HS-5 (cell line): ENCODE data around the gene ASPN.

Source experiments
- DNase-seq: peaks from one replicate; pipeline ENCODE4 v3.0.0-alpha.2; 2012; ENCODE audit warnings: low read depth

The ASPN gene

DNA sequence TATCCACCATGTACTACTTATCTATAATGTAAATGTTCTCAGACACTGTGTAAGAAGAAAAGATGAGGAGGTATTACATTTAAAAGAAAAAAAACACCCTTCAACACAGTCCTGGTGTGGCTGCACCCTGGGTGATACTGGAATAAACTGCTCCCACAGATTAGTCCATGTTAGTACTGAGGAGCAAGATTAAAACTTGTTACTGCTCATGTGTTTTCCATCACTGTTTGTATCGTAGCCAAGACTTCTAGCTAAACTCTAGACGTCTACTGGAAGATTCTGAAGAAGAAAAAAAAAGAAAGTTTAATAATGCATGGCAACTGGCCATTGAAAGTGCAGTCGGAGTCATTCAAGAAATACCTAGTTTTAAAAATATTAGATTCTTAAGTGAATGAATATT, at the start of gene ASPN:
TSS of gene ASPN (minus strand) at position 178 of the 400 bp plus-strand sequence.
- DNase-seq = no peak

DNA sequence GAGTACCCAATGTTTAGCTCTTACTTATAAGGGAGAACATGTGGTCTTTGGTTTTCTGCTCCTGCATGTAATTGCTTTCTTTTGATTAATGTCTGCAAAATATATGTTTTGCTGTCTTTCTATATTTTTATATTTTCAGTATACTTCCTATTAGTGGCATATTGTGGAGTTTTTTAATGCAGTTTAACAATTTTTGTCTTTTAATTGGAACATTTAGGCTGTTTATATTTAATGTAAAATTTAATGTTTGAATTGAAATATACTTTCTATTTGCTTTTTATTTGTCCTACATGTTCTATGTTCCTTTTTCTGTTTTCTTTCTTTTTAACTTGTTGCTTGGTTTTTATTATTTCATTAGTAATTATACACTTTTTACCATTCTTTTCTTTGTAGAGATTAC, 48.6 kb upstream of the ASPN start:
- no peak for DNase-seq

DNA sequence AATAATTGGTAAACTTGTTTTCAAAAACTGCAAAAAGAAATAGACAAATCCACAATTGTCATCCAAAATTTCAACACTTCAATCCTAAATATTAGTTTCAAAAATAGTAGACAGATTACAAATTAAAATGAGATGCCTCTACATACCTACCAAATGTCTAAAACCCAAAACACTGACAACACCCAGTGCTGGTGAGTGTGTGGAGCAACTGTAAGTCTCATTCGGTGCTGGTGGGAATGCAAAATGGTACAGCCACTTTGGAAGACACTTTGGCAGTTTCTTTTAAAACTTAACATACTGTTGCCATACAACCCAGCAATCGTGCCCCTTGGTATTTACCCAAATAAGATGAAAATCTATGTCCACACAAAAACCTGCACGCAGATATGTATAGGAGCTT, 46.8 kb upstream of the ASPN start:
- DNase-seq = no peak

DNA sequence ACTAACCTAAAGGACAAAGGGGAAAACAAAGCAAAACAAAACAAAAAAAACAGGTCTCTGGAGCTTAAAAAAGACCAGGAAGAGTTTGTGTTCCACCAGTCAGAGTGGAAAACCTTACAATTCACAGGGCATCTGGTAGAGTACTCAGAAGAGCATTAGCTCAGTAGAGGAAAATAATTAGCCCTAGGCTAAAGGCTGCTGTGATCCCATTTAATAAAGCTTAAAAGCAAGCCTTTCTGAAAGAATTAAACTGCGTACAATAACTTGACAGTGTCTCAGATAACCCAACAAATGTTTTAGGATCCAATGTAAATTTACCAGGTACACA, 46.2 kb upstream of the ASPN start:
- no peak for DNase-seq

DNA sequence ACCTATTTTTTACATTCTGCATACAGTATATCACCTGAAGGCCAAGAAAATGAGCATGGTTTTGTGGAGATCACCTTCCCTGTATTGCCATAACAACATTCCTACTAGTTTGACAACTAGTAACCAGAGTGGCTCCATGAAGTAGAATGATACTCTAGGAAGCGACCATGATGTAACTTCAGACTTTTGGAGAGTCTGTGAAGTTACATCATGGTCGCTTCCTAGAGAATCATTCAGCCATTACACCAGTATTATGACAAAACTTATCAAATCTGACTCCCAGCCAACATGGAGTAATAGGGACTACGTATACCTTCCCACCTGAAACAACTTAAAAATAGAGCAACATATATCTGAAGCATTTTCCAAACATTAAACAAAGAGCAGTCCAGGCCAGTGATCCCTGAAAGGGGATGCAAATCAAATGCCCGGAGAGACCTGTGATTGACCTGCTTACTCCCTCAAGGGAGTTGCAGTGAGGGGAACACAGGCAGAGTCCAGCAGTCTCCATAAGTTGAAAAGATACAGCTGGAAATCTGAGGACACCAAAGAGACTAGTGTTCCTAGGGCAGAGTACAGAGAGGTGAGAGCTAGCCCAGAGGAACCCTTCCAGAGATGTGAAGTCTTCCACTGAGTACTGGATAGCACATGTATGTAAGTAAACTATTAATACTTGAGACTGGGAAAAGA, 45.7 kb upstream of the ASPN start:
- DNase-seq = no peak

DNA sequence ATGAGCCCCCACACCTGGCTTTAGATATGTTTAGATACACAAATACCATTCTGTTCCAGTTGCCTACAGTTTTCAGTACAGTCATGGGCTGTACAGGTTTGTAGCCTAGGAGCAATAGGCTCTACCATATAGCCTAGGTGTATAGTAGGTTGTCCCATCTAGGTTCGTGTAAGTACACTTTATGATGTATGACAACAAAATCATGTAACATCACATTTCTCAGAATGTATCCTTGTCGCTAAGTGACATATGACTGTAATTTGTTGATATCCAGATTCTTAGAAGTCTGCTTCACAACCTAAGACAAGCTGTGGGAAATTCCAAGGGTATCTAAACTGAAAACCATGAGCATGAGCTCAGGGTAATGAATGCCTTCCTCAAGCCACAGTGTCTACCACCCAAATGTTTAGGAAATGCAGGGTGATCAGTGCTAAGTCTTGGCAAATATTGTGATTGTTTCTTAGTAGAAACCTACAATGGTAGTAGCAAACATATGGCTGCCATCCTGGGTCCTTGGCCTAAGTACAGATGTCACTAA, 45.1 kb upstream of the ASPN start:
- DNase-seq = no peak

DNA sequence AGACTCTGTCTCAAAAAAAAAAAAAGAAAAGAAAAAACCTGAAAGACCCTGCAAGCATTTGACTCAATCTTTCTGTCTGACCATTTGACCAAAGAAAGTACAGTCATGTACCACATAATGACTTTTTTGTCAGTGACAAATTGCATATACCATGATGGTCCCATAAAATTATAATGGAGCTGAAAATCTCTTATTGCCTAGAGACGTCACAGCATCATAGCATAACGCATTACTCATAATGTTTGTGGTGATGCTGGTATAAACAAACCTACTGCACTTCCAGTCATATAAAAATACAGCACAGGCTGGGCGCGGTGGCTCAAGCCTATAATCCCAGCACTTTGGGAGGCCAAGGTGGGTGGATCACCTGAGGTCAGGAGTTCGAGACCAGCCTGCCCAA, 43.0 kb upstream of the ASPN start:
- no peak for DNase-seq

DNA sequence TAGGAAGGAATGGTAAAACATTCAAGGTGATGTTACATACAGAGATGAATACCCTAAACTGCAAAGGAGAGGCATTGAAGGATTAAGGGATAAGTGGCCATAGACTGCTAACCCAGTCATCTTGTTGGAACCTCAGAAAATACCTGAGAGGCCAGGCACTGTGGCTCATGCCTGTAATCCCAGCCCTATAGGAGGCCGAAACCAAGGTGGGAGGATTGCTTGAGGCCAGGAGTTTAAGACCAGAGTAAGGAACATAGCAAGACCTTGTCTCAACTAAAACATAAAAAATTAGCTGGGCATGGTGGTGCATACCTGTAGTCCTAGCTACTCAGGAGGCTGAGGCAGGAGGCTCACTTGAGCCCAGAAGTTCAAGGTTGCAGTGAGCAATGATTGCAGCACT, 42.6 kb upstream of the ASPN start:
- DNase-seq = no peak

DNA sequence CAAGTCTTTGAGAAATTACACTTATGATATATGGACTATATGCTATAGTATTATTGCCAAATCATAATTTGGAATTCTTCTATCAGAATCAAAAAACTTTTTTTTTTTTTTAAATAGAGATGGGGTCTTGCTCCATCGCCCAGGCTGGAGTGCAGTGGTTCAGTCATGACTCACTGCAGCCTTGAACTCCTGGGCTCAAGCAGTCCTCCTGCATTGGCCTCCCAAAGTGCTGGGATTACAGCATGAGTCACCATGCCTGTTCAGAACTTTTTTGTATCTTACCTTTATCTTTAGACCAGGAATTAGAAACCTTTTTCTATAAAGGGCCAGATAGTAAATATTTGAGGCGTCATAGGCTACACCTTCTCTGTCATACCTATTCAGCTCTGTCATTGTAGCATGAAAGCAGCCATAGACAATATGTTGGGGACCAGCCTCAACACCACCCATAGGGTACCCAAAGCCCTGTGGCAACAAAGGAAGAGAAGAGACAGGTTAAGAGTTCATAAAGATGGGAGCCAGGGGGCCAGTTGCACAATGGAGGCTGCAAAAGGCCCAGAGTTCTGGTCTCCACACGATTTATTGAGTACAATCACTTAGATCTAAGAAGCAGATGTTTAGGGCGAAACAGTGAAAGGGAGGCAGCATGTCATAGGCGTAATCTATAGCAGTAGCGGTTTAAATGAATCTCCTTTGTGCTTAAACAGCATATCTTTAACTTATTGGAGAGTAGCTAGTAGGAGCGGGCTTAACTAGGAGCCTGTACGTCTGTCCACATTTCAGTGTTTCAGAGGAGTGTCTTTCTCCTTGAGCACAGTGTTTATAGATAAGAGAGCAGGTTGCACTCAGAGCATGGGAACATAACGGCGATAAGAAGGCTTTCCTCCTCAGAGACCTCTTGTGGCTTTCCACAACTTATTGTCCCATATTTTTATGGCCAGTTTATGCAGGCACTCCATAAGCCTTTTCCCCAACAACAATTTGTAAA, 41.0 kb upstream of the ASPN start:
- DNase-seq = no peak

DNA sequence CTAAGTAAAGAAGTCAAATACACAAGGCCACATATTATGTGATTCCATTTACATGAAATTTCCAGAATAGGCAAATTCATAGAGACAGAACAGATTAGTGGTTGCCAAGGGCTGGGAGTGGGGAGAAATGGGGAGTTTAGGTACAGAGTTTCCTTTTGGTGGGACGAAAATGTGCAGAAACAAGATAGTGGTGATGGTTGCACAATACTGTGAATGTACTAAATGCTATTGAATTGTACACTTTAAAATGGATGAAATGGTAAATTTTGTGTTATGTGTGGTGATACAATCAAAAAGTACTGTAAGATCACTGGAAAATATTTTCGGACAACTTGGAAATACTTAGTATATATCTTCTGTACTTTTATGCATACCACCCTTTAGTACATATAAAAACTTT, 38.5 kb upstream of the ASPN start:
- DNase-seq = no peak

DNA sequence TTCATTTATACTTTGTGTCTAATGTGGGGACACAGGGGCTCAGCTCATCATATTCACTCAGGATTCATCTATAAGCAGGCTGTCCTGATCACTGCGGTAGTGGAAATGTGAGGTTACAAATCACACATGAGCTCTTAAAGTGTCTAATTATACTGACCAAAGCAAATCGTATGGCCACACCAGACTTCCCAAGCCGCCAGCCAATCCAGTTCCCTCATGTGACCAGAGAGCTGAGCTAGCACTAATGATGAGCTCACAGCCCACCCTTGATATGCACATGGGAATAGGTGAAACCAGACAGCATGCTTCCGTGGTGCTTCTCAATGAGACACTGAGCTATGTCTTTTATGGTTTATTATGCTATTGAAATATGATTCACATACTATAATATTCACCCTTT, 35.9 kb upstream of the ASPN start:
- no peak for DNase-seq

DNA sequence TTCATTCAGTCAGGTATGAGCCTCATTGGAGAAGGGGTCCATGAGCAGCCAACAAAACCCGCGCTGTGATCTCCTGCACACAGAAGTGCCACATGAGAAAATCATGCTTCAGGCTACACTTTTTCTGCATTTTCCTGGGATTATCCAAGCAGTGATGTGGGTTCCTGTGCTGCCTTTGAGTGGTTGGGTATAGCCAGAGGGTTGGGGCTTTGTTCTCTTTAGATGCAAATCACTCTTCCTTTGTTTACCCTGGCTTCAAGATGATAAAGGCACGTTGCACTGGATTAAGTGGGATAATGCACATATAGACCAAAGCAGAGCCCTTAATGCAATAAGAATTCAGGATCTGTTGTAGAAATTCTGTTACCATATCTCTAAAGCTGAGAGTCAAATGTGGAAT, 34.7 kb upstream of the ASPN start:
- DNase-seq = no peak

DNA sequence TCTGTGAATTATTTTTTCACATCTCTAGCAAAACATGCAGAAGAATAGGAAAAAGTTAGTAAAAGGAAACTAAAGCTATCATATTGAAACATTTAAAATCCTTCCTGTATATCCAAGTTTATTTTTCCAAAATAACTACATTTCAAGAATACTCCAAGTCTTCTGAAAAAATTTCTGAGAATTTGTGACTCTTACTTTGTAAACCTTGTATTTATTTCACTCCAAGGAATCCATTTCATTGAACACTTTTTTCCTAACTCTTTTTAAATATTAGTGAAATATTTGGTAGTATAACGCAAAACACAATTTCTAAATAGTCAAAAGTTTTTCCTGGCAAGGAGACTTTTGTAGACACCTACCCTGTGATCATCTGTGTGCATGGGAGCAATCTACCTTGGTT, 34.2 kb upstream of the ASPN start:
- DNase-seq = no peak

DNA sequence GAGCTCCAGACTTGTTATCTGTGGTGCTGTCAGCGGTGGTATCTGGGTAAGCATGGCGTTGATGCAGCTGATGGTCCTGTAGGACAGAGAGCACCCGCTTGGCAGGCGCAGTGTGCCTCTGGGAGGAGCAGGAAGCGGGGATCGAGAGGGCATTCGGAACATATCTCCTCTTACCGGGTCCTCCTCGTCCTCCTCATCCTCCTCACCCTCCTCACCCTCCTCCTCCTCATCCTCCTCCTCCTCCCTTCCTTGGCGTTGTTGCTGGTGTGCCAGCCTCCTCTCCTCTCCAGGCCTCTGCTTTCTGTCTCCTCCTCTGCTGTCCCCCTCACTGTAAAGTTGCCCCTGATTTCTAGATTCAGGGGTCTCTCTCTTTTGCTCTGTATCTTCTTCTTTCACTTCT, 32.3 kb upstream of the ASPN start:
- no peak for DNase-seq

DNA sequence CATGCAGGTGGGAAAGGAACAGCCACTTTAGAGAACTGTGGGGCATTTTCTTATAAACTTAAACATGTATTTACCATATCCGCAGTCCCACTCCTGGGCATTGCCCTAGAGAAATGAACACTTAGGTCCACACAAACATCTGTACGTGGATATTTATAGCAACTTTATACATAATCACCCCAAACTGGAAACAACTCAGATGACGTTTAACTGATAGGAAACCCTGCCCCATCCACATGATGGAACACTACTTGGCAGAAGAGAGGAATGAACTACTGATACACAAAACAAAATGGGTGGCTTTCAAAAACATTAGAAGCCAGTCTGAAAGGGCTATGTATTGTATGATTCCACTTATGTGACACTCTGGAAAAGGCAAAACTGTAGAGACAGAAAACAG, 31.0 kb upstream of the ASPN start:
- no peak for DNase-seq

DNA sequence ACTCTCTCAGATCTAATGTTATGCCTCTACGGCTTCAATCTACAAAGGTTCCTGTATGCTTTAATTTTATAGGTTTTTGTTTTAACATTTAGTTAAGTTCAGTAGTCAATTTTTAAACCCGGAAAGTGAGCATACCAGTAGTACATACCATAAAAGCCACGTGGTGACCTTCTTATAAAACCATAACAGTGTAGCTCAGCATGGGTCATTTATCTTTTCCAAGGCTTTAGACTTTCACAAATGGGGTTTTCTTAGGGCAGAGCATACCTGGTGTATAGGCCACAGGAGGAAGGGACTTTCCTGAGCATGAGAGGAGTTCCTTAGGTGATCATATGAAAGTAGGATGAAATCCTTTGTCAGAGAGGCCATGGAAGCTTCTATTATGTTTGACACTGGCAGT, 30.3 kb upstream of the ASPN start:
- no peak for DNase-seq

DNA sequence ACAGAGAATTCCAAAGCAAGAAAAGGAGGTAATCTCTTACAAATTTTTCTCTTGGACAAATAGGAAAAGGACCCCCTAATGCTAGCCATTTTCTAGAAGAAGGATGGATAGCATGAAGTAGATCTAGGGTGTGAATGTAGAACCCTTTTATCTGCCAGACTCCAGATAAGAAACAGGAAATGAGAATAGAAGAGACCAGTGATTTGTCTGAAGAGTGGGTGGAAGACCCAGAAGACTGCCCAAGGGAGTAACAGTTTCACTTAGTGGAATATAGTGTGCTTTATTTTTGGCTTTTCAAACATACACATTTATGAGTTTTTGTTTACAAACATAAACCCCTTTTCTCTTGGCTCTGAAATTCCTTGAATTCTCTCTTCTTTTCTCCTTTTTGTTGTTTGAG, 28.4 kb upstream of the ASPN start:
- DNase-seq = no peak

DNA sequence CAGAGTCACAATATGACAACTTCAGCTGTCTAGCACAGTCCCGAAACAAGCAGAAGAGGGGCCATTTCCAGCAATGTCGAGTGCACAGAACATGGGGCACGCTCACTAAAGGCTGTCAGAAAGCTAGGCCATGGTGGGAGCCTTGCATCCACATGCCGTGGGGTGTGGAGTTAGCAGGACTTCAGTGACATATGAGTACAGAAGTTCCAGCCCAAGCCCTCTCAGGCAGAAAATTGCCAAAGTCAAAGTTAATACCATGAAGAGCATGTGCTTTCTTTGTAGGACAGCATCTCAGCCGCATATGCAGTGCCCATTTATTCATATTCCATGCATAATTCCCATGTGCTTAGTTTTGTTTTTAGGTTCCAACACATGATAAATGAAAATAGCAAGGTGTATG, 26.7 kb upstream of the ASPN start:
- DNase-seq = no peak

DNA sequence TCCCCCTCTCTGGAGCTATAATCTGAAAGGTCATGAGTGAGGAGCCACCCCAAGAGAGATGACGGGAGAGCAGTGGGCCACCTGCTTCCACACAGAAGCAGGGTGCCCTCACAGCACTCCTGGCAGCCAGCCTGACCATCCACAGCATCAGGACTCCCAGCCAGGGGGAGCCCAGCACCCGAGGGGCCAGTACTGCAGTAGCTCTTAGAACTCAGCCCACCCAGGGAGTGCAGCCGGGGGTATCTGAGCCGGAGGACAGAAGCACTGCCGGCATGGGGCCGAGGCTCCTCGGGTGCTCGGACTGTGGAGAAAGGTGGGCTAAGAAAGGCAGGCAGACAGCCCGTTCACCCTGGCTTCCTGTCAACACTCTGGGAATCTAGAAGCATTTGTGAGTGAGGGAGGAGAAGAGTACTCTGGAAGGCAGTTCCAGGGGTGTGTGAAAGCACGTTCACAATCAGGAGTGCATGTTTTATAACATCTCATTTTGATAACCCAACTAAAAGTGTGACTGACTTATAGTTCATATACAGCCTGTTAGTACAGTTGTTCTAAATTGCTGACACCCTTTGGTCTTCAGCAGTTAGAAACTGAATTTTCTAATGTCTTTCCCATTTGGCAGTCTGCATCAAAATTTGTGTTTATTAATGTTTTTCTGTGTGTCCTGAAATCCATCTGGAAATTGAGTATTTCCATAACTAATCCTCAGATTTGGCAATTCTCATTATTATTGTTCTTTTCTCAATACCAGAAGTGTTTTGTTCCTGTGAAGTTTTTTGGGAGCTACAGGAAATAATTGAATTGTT, 25.9 kb upstream of the ASPN start:
- no peak for DNase-seq

DNA sequence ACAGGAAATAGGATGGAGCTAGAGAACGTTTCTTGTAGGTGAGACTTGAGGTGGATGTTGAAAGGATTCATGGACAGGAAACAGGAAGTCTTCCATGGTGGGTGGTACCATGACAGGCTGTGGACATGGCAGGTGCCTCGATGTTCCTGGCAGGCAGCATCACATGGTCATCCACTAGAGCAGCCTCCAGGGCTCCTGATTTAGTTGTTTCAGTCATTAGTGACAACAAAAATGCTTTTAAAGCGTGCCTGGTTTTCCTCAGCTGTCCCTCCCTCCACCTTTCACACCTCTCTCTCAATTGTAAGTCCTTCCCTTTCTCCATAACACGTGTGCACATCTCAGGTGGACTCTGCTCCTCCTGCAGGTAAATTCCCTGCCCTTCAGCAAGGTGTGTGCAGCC, 25.2 kb upstream of the ASPN start:
- DNase-seq = no peak

DNA sequence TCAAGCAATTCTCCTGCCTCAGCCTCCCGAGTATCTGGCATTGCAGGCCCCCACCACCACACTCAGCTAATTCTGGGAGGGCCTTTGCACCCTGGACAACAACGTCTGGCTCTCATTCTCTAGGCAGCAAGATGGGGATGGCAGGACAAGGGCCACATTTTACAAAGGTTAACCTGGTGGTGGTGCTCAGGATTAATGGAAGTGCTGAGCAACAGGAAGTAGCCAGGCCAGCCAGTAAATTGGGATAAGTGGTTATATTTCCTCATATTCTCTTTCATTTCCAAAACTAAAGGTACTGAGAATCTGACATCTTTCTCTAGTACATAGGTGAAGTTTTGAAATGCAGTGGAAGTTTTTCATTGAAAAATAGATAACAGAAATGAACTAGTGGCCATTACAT, 24.7 kb upstream of the ASPN start:
- DNase-seq = no peak

DNA sequence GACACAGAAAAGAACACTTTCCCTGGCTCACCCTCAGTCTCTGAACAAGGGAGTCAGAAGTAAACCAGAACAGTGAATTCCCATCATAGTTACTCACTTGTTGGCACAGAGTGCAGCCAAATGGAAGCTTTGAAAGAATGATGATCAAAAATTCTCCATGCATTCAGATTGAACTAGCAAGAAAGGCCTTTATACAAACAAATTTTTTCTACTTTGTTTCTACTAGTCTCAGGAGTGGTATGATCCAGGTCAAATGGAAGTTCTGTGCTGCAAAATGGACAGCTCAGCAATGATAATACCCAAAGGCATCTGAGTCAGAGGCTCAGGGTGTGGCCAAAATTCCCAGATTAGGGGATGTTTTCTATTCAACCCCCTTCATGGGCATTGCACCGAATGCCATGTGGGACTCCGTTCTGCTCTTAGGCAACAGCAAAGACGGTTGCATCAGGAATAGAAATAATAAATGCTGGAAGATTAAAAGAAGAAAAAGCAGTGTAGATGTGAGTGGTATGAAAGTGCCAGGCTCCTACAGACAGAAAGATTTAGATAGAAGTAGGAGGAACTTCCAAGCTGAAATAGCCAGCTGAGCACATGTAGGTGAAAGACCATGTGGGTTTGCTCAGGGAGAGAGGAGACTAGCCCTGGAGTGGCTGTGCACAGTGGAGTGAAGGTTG, 24.0 kb upstream of the ASPN start:
- DNase-seq = peak; percentile 93
